Smooth muscle cell of the coronary artery (primary cell): ENCODE data around the gene GCH1. TPM values are rescaled to one million over a fixed set of nuclear protein-coding genes. Genes with fewer than 3 reads are reported as not detected.

Source experiments
- total RNA-seq: library from RNA; depleted of rRNA; stranded (reverse); fragments of >200 nt; gene quantifications from 2 replicates; pipeline ENCODE4 v1.2.3, GENCODE V29; 2014; ENCODE audit warnings: low replicate concordance

GCH1 gene
- total RNA-seq: 0.90 and 8.2 TPM in 2 replicates

GRCh38 chr14:54902521-54903420, at the start of gene GCH1:
GCH1 (minus strand) TSS chr14:54902826; CDS start chr14:54902663, 163 bp downstream.

Other genes starting within 250 kb of the GCH1 start
- gene WDHD1, start 124.3 kb upstream of the GCH1 start, total RNA-seq: 7.3 and 11.0 TPM in 2 replicates
- 9.4 and 13.7 TPM in 2 replicates for gene SOCS4, start 124.4 kb upstream of the GCH1 start, total RNA-seq
- 3.6 and 10.4 TPM in 2 replicates for gene MAPK1IP1L, start 148.8 kb upstream of the GCH1 start, total RNA-seq
- 148 and 210 TPM in 2 replicates for gene LGALS3, start 226.4 kb upstream of the GCH1 start, total RNA-seq